VCaP (cell line): ENCODE data around the gene RTN4.

Source experiments
- H3K27ac ChIP-seq: fragments of 450-650 bp; 2 replicates; pipeline ENCODE4 v1.5.1; 2017
- CTCF ChIP-seq: fragments of 450-650 bp; conservative IDR thresholded peaks from 2 replicates; pipeline ENCODE4 v1.5.1; 2017; ENCODE audit warnings: mild to moderate bottlenecking, moderate library complexity

Gene RTN4

GRCh38 chr2:54940723-54941122, 109.5 kb downstream of the RTN4 start:
- no peak overlapping the region for H3K27ac ChIP-seq
- TF ChIP-seq CTCF: no peak

GRCh38 chr2:54939446-54940118, 110.7 kb downstream of the RTN4 start:
- peak overlapping the region; percentile 50 for H3K27ac ChIP-seq
- TF ChIP-seq CTCF: no peak

DNA sequence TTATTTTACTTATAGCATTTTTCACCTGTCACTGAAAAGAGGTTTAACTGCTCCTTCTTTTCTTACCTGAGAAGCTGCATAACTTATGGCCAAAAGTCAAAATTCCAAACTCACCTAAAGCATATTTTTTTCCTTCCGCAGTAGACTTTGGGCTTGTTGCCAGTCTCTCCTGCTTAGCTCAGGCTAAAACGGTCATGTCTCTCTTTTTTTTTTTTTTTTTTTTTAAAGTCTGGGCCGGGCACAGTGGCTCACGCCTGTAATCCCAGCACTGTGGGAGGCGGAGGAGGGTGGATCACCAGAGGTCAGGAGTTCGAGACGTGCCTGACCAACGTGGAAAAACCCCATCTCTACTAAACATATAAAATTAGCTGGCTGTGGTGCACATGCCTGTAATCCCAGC, 113.5 kb downstream of the RTN4 start:
- H3K27ac ChIP-seq: no peak overlapping the region
- no peak for TF ChIP-seq CTCF

DNA sequence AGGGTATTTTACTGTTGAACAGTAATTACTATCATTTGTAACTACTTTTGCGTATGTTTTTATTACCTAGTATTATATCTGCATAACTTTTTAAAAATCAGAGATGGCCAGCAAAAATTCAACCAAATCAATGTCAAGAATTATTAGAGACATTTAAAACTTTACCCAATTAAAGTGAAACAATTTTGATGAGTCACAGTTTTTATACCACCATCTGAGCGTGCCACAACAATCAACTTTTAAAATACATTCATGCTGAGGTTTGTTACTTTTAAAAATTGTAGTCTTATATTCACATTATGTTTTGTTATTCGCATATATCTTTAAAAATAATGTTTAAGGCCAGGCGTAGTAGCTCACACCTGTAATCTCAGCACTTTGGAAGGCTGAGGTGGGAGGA, 114.9 kb downstream of the RTN4 start:
- no peak for TF ChIP-seq CTCF
- H3K27ac ChIP-seq: no peak overlapping the region

DNA sequence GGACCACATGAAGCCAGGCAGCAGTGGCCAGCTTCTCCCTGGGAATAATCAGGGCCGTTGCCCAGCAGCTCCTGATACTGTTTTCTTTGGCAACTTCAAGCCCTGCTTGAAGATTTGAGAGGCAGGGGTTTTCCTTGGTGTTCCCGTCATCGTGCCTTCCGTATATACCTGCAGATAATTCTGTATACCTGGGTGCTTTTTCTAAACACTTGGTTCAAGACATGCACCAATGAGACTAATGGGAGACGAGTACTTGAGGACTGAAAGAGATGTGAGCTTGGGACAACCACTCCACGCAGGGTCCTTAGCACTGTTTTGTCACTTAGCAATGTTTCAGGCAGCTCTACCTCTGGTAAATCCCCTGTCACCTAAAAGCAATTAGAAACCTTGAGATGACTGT, 118.8 kb downstream of the RTN4 start:
- no peak for TF ChIP-seq CTCF
- H3K27ac ChIP-seq: no peak overlapping the region

GRCh38 chr2:54928719-54929118, 121.5 kb downstream of the RTN4 start:
- TF ChIP-seq CTCF: no peak
- no peak overlapping the region for H3K27ac ChIP-seq

GRCh38 chr2:54927751-54928615, 122.3 kb downstream of the RTN4 start:
- TF ChIP-seq CTCF: no peak
- H3K27ac ChIP-seq: no peak overlapping the region
